ENCODE data around the gene RASSF8.

GRCh38 chr12:25914551-25914950 lies 43.9 kb upstream of the RASSF8 start:
- TF ChIP-seq ZFX (IDR thresholded peaks at IDR 0.05), result no peak
- no peak for TF ChIP-seq CTCF (conservative IDR thresholded peaks at IDR 0.05)
